Rectal smooth muscle tissue (tissue), 1 donor: ENCODE measurements around the gene MYH13.

Source experiments
- H3K27ac ChIP-seq: one replicate; pipeline ENCODE4 v1.7.0; 2013; ENCODE audit warnings: low read depth, low read length, inconsistent platforms
- H3K27me3 ChIP-seq: one replicate; pipeline ENCODE4 v1.7.0; 2013; ENCODE audit warnings: low read length; ENCODE audit not compliant: control insufficient read depth, insufficient read depth
- H3K36me3 ChIP-seq: one replicate; pipeline ENCODE4 v1.7.0; 2013; ENCODE audit warnings: low read length; ENCODE audit not compliant: control insufficient read depth, insufficient read depth
- H3K4me1 ChIP-seq: one replicate; pipeline ENCODE4 v1.7.0; 2013; ENCODE audit warnings: low read length; ENCODE audit not compliant: control insufficient read depth, insufficient read depth
- H3K4me3 ChIP-seq: one replicate; pipeline ENCODE4 v1.7.0; 2013; ENCODE audit warnings: low read length
- H3K9ac ChIP-seq: one replicate; pipeline ENCODE4 v1.7.0; 2013; ENCODE audit warnings: low read length

MYH13 gene

DNA sequence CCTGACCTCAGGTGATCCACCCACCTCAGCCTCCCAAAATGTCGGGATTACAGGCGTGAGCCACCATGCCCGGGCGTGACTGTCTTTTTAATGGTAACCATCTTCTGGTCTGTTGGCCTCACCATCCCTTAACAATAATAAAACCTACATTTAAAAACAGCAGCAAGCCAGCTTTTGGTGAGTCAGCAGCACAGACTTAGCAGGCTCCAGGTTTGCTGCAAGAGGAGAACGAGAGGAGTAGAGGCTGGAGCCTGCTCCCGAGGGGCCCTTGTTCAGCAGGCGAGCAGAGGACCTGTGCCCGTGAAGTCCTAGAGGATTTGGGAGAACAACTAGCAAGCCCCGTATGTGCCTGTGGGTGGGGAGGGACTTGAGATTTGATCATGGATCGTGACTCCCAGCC, 35.7 kb downstream of the MYH13 start:
- no peaks in the 10 kb centered on the region for H3K36me3 ChIP-seq
- H3K9ac ChIP-seq = no peak overlapping the region
- no peaks in the 10 kb centered on the region for H3K4me1 ChIP-seq
- H3K4me3 ChIP-seq = no peak overlapping the region
- no peak overlapping the region for H3K27ac ChIP-seq
- H3K27me3 ChIP-seq = no peaks in the 10 kb centered on the region

DNA sequence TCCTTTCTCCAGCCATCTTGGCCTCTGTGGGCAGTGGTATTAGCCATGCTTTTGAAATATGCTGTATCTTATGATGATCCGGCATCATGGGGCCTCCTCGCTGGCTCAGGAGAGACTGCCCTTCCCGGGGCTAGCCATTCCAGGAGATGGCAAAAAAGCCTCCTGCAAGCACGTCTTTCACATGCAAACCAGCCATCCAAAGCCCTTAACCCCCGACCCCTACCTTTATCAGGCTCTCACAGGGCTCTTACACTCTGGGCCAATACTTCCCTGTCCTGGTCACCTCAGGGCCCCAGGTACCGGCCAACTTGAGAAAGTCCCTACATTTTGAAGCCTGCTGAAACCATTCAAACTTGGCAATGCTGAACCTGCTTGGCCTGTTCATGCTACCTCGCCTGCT, 36.4 kb downstream of the MYH13 start:
- H3K4me1 ChIP-seq = no peaks in the 10 kb centered on the region
- H3K4me3 ChIP-seq = no peak overlapping the region
- H3K9ac ChIP-seq = no peak overlapping the region
- H3K27me3 ChIP-seq = no peaks in the 10 kb centered on the region
- H3K36me3 ChIP-seq = no peaks in the 10 kb centered on the region
- H3K27ac ChIP-seq = no peak overlapping the region

DNA sequence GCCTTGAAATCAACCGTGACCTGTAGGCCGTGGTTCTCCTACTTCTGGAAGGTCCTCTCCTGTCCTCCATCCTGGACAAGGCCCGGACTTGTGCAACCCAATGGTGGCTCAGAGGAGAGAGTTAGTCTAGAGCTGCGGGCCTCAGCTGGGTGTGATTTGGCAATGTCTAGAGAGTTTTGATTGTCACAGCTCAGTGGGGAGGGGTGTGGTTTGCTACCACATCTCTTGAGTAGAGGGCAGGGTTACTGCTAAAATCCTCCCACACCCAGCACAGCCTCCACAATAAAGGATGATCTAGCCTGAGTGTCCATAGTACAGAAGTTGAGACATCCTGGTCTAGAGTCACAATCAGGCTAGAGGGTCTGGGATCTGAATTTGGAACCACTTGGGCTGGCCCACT, 40.3 kb downstream of the MYH13 start:
- H3K27ac ChIP-seq = no peak overlapping the region
- no peaks in the 10 kb centered on the region for H3K4me1 ChIP-seq
- no peak overlapping the region for H3K9ac ChIP-seq
- H3K27me3 ChIP-seq = no peaks in the 10 kb centered on the region
- no peaks in the 10 kb centered on the region for H3K36me3 ChIP-seq
- H3K4me3 ChIP-seq = no peak overlapping the region

DNA sequence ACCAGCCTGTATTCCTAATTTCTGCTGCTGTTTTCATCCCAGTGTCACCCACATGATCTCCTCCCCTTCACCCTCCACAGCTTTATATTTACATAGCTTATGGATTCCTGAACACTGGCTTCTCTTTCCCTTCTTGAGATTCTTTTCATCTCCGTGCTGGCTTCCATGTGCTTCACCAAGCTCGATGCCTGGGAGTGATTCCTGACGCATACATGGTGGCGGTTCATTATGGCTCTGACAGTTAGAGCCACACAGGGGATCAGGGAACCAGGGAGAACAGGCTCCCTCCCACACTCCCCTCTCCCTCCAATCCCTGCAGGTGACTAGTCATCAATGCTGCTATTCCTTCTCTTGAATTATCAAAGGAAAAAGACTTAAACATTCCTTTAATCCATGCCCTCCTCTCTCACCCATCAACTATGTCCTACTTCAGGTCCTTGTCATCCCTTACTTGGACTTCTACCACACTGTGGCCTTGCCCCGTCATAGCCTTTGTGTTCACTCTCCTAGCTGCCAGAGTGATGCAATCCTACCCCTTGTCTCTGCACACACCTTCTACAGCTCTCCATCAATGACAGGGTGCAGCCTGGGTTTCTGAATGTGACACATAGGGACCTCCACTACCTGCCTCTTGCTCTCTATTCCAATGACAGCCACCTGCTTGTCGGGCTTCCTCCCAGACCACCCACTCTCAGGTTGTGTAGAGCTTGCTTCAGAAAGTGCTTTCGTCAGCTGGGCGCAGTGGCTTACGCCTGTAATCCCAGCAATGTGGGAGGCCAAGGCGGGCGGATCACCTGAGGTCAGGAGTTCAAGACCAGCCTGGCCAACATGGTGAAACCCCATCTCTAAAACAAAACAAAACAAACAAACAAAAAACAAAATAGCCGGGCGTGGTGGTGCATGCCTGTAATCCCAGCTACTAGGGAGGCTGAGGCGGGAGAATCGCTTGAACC, 43.6 kb downstream of the MYH13 start:
- Histone ChIP-seq H3K9ac (no peak overlapping the region), H3K4me3 (no peak overlapping the region), H3K4me1 (no peaks in the 10 kb centered on the region), H3K27me3 (no peaks in the 10 kb centered on the region), H3K36me3 (no peaks in the 10 kb centered on the region), H3K27ac (no peak overlapping the region)

DNA sequence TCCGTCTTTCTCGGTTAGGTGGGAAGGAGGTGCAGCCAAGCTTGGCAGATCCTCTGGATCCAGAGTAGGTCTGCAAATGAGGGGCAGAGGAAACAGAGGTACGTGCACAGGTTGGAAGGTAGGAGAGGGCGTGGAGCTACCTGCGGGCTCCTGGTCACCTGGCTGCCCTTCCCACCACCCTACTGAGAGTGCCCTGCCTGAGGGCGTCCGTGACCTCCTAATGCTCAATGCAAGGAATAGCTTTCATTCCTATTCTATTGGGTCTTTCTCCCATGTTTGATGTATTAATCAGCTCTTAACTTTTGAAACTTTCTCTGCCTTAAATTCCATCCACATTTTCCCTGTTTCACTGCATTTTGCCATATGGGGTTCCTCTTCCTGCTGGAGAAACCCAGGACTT, 44.6 kb downstream of the MYH13 start:
- Histone ChIP-seq H3K36me3 (no peaks in the 10 kb centered on the region), H3K4me1 (no peaks in the 10 kb centered on the region), H3K27me3 (no peaks in the 10 kb centered on the region), H3K9ac (no peak overlapping the region), H3K27ac (no peak overlapping the region), H3K4me3 (no peak overlapping the region)

DNA sequence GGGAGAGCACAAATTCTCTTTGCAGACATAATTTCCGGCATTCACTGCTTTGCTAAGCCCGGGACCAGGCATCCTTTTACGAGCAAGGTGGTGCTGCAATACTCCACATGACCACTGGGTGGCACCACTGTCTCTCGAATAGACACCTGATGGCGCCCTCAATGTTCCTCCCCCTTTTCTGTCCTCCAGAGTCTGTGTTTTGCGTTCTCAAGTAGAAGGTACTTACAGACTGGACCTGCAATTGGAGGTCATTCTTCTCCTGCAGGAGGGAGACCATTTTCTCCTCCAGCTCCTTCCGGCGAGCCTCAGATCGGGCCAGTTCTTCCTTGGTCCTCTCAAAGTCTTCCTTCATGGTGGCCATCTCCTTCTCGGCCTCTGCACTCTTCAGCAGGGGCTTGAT, 45.2 kb downstream of the MYH13 start:
- Histone ChIP-seq H3K4me3 (no peak overlapping the region), H3K27ac (no peak overlapping the region), H3K36me3 (no peaks in the 10 kb centered on the region), H3K9ac (no peak overlapping the region), H3K4me1 (no peaks in the 10 kb centered on the region), H3K27me3 (no peaks in the 10 kb centered on the region)

DNA sequence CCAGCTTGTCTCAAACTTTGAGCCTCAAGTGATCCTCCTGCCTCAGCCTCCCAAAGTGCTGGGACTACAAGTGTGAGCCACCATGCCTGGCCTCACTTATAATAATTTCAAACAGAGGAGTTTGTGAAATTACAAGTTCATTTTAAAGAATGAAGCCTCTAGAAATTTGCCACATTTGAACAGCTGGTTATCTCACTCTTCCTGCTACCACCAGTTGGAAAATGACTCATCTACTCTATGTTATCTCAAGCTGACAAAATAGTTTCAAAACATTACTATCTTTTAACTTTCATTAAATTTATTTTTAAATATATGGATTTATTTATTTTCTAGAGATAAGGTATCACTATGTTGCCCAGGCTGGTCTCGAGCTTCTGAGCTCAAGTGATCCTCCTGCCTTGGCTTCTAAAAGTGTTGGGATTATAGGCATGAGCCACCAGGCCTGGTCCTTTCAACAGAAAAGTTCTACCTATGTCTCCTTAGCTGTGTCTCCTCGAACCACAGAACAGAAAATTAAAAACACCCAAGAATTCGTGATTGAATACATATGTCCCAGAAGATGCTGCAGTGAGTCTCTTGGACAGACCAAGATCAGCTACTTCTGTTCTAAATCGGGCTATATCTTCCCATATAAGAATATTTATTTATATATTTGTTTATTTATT, 47.6 kb downstream of the MYH13 start:
- H3K36me3 ChIP-seq = no peaks in the 10 kb centered on the region
- no peaks in the 10 kb centered on the region for H3K27me3 ChIP-seq
- H3K4me3 ChIP-seq = no peak overlapping the region

DNA sequence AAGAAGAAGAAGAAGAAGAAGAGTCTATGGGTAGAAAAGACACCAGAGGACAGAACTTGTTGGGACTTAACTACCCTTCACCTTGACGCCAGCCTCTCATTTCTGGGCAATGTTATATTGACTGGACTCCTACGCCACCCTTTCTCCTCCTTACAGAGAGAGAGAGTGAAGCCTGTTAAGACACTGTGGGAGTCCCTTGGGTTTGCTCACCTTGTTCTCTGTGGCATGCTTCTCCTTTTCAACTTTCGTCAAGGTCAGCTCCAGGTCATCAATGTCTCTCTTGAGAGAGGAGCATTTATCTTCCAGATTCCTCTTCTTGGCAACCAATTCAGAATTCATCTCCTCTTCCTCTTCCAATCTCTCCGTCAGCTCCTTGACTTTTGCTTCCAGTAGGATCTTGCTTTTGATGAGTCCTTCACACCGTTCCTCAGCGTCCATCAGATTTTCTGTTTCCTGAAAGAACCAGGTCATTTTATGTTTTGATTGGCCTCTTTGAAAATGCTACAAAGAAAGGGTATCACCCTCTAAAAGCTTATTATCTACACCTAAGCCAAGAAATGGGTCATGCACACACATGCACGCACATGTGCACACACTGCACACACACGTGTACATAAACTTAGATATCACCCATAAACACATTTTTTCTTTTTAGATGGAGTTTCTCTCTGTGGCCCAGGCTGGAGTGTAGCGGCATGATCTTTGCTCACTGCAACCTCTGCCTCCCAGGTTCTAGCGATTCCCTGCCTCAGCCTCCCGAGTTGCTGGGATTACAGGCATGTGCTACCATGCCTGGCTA, 48.8 kb downstream of the MYH13 start:
- no peaks in the 10 kb centered on the region for H3K36me3 ChIP-seq
- no peak overlapping the region for H3K27ac ChIP-seq
- no peaks in the 10 kb centered on the region for H3K4me1 ChIP-seq
- no peak overlapping the region for H3K9ac ChIP-seq
- no peak overlapping the region for H3K4me3 ChIP-seq
- no peaks in the 10 kb centered on the region for H3K27me3 ChIP-seq

More for the DNA sequence above, 47.6 kb downstream of the MYH13 start:
- H3K4me1 ChIP-seq = no peaks in the 10 kb centered on the region
- no peak overlapping the region for H3K27ac ChIP-seq
- no peak overlapping the region for H3K9ac ChIP-seq

DNA sequence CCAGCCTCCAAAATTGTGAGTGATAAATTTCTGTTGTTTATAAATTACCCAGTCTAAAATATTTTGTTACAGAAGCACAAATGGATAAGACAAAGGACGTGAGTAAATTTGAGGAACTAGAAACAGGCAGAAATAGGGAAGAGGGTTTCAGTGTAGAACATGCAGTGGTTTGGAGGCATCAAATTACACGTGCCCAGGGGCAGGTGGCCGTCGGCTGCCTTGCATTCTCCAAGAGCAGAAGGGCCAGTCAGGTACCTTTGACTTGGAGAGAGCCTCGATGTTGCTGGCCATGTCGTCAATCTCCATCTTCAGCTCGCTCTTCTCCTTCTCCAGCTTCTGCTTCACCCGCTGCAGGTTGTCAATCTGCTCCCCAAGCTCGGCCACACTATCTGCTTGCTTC, 54.3 kb downstream of the MYH13 start:
- H3K27ac ChIP-seq = no peak overlapping the region
- H3K36me3 ChIP-seq = no peaks in the 10 kb centered on the region
- H3K4me3 ChIP-seq = no peak overlapping the region
- H3K27me3 ChIP-seq = no peaks in the 10 kb centered on the region
- no peak overlapping the region for H3K9ac ChIP-seq
- H3K4me1 ChIP-seq = no peaks in the 10 kb centered on the region

DNA sequence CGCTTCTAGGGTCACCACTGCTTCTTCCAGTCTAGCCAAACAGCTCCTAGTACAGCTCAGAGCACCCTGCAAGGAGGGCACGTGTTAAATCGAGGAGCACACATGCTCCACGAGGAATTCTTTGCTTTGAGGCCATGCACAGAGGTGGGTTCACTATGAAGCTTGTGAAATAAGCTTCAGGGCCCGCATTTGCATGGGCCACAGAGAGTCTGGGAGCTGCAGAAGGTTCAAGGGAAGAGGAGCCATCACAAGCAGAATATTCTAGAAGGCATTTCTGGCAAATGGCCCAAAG, 55.3 kb downstream of the MYH13 start:
- Histone ChIP-seq H3K4me3 (no peak overlapping the region), H3K27me3 (no peaks in the 10 kb centered on the region), H3K9ac (no peak overlapping the region), H3K27ac (no peak overlapping the region), H3K4me1 (no peaks in the 10 kb centered on the region), H3K36me3 (no peaks in the 10 kb centered on the region)

DNA sequence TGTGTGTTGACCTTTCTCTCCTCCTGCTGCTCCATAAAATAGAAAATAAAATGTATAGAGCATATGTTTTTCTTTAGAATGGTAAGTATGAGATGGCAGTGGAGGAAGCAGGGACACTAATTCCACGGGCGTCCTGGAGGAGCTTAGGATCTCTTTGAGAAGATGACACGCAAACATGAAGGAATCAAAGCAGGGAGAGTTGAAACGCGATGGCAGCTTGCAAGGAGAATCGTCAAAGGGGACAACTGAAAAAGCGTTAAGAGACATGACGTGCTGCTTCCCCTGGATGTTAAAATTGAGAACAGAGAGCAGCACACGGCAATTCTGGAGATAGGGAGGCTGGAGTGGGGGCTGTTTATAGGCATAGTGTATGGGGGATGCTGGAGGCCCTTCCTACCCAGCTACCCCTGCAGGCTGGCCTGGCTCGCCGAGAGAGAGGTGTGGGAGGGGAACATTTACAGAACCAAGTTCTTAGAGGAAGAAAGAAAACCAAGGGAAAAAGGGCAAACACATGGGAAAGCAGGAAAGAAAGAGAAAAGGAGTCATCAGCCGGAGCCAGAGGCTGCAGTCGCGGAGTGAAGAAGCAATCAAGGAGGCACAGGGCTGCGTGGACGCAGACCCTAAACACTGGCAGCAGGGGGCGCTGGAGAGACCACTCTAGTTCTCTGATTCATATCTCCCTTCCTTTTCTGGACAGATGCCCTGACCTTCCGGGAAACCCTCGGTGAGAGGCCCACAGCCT, 55.8 kb downstream of the MYH13 start:
- Histone ChIP-seq H3K4me3 (no peak overlapping the region), H3K9ac (no peak overlapping the region), H3K27me3 (no peaks in the 10 kb centered on the region), H3K36me3 (no peaks in the 10 kb centered on the region), H3K4me1 (no peaks in the 10 kb centered on the region), H3K27ac (no peak overlapping the region)

DNA sequence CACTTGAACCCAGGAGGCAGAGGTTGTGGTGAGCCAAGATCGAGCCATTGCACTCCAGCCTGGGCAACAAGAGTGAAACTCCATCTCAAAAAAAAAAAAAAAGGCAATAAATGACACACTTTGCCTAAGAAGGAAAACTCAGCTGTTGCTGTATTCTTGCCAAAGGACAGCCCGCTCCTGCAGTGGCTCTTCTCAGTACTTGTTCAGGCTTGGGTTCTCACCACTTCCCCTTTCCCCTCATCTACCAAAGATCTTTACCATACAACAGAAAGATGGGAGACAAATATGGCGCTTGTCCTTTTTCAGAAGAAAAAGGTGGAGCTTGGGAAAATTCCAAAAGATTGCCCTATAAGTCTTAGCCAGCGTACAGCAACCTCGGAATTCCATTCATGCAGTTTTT, 58.5 kb downstream of the MYH13 start:
- Histone ChIP-seq H3K4me3 (no peak overlapping the region), H3K27me3 (no peaks in the 10 kb centered on the region), H3K9ac (no peak overlapping the region), H3K4me1 (no peaks in the 10 kb centered on the region), H3K27ac (no peak overlapping the region), H3K36me3 (no peaks in the 10 kb centered on the region)
